Liver (tissue), 9 donors: ENCODE results near the gene XRCC5. TPM values are rescaled to one million over a fixed set of nuclear protein-coding genes. Genes with fewer than 3 reads are reported as not detected.

Experiments used
- DNase-seq: peaks from one replicate; pipeline ENCODE4 v3.0.0-alpha.2; 2017; ENCODE audit warnings: low spot score
- H3K27ac ChIP-seq, 2 donors: one replicate each; pipeline ENCODE4 v1.7.0; 2013; ENCODE audit warnings: inconsistent platforms in 2 of 2, low read length in 2 of 2, control low read depth in 1 of 2, low read depth in 1 of 2, mild to moderate bottlenecking in 1 of 2
- H3K27me3 ChIP-seq, 4 donors: one replicate each; pipeline versions ENCODE4 v1.6.1 to v1.7.0; 2013; ENCODE audit warnings: low read length in 3 of 4, inconsistent platforms in 1 of 4, mild to moderate bottlenecking in 1 of 4, moderate library complexity in 1 of 4; ENCODE audit not compliant: control insufficient read depth in 4 of 4, insufficient read depth in 4 of 4
- H3K36me3 ChIP-seq, 4 donors: one replicate each; pipeline versions ENCODE4 v1.6.1 to v1.7.0; 2013; ENCODE audit warnings: low read length in 3 of 4, mild to moderate bottlenecking in 3 of 4, low read depth in 1 of 4, moderate library complexity in 1 of 4; ENCODE audit not compliant: control insufficient read depth in 4 of 4, insufficient read depth in 3 of 4
- H3K4me1 ChIP-seq, 4 donors: one replicate each; pipeline versions ENCODE4 v1.6.1 to v1.7.0; 2013; ENCODE audit warnings: low read length in 3 of 4, mild to moderate bottlenecking in 3 of 4, moderate library complexity in 1 of 4; ENCODE audit not compliant: control insufficient read depth in 4 of 4, insufficient read depth in 4 of 4
- H3K4me3 ChIP-seq, 3 donors: one replicate each; pipeline versions ENCODE4 v1.6.1 to v1.7.0; 2013; ENCODE audit warnings: low read length in 3 of 3, control low read depth in 1 of 3, low read depth in 1 of 3, mild to moderate bottlenecking in 1 of 3
- H3K9ac ChIP-seq, 2 donors: one replicate each; pipeline ENCODE4 v1.7.0; 2013; ENCODE audit warnings: low read length in 2 of 2, mild to moderate bottlenecking in 2 of 2, moderate library complexity in 2 of 2, control low read depth in 1 of 2, low read depth in 1 of 2
- H3K9me3 ChIP-seq, 4 donors: one replicate each; pipeline versions ENCODE4 v1.6.1 to v1.7.0; 2013; ENCODE audit warnings: low read length in 3 of 4; ENCODE audit not compliant: control insufficient read depth in 4 of 4
- CTCF ChIP-seq: fragments of 150-350 bp; IDR thresholded peaks from 2 replicates; pipeline ENCODE4 v1.5.1; 2017; ENCODE audit warnings: improper control_type of control experiment, low read depth, low read length; ENCODE audit not compliant: missing input control
- EGR1 ChIP-seq, 2 donors: IDR thresholded peaks; 2 replicates each; pipeline ENCODE4 v1.6.1; 2016 to 2018; ENCODE audit warnings: antibody characterized with exemption in 2 of 2, low read depth in 2 of 2
- FOXA2 ChIP-seq: IDR thresholded peaks from 2 replicates; pipeline ENCODE4 v1.6.1; 2016; ENCODE audit warnings: antibody characterized with exemption
- GABPA ChIP-seq, 2 donors: IDR thresholded peaks in 1 of 2; conservative IDR thresholded peaks in 1 of 2; 2 replicates each; pipeline ENCODE4 v1.6.1; 2016; ENCODE audit warnings: antibody characterized with exemption in 2 of 2, mild to moderate bottlenecking in 1 of 2, moderate library complexity in 1 of 2
- HNF4A ChIP-seq, 2 donors: conservative IDR thresholded peaks; 2 replicates each; pipeline ENCODE4 v1.6.1; 2016; ENCODE audit warnings: antibody characterized with exemption in 2 of 2, mild to moderate bottlenecking in 2 of 2
- HNF4G ChIP-seq: IDR thresholded peaks from 2 replicates; pipeline ENCODE4 v1.6.1; 2016; ENCODE audit warnings: antibody characterized with exemption
- JUND ChIP-seq, 2 donors: IDR thresholded peaks; 2 replicates each; pipeline ENCODE4 v1.6.1; 2016; ENCODE audit warnings: antibody characterized with exemption in 2 of 2
- MAX ChIP-seq: IDR thresholded peaks from 2 replicates; pipeline ENCODE4 v1.6.1; 2016; ENCODE audit warnings: antibody characterized with exemption
- NR2F2 ChIP-seq: IDR thresholded peaks from 2 replicates; pipeline ENCODE4 v1.6.1; 2016; ENCODE audit warnings: antibody characterized with exemption
- REST ChIP-seq: IDR thresholded peaks from 2 replicates; pipeline ENCODE4 v1.6.1; 2016; ENCODE audit warnings: antibody characterized with exemption, mild to moderate bottlenecking
- RXRA ChIP-seq, 2 donors: IDR thresholded peaks; 2 replicates each; pipeline ENCODE4 v1.6.1; 2017 to 2018; ENCODE audit warnings: antibody characterized with exemption in 2 of 2, mild to moderate bottlenecking in 1 of 2
- SP1 ChIP-seq: IDR thresholded peaks from 2 replicates; pipeline ENCODE4 v1.6.1; 2018; ENCODE audit warnings: antibody characterized with exemption, mild to moderate bottlenecking
- TAF1 ChIP-seq: conservative IDR thresholded peaks from 2 replicates; pipeline ENCODE4 v1.6.1; 2016; ENCODE audit warnings: antibody characterized with exemption, mild to moderate bottlenecking
- ZBTB33 ChIP-seq: IDR thresholded peaks from 2 replicates; pipeline ENCODE4 v1.6.1; 2016; ENCODE audit warnings: antibody characterized with exemption
- WGBS: extraction: QIAGEN DNeasy Blood & Tissue Kit; methylation state at CpG from one replicate; pipeline ENCODE4 v1.1.7; 2013; 5-methylcytosine and 5-hydroxymethylcytosine counted together
- polyA plus RNA-seq, 2 donors: library from polyadenylated mRNA; stranded (reverse) in 1 of 2; unstranded in 1 of 2; fragments of 200-250 nt in 1 of 2; fragments of >200 nt in 1 of 2; fragmentation: Nextera tagmentation in 1 of 2; extraction: Ambion mirVana in 1 of 2; gene quantifications; one replicate each; pipeline versions ENCODE4 v1.2.1 to v1.2.3, GENCODE V29; 2013 to 2015
- total RNA-seq, 2 donors: library from RNA; depleted of rRNA; stranded (reverse); fragments of >200 nt; gene quantifications; one replicate each; pipeline ENCODE4 v1.2.3, GENCODE V29; 2014
- donor health status: healthy.
- donor health status: healthy.
- donor health status: healthy.
- donor health status: healthy.
- donor health status: healthy.

The XRCC5 gene
- total and polyA plus RNA-seq, 4 donors, result 63.7 to 140 (median 84.5) TPM

- no peaks in the 10 kb centered on the region for H3K4me1 ChIP-seq
- H3K9ac ChIP-seq, result no peak overlapping the region
- H3K36me3 ChIP-seq, result no peaks in the 10 kb centered on the region
- DNase-seq, result no peak
- H3K9me3 ChIP-seq, result peaks cover 0 to 3% (median 0%) of the 10 kb centered on the region in 4 donors
- 83% methylated on average over 1 of the region's 1 CpG for WGBS
- H3K27me3 ChIP-seq, result no peaks in the 10 kb centered on the region
- no peak overlapping the region for H3K27ac ChIP-seq
- no peak for TF ChIP-seq MAX
- TF ChIP-seq REST, result no peak
- TF ChIP-seq RXRA (IDR thresholded peaks at IDR 0.05), result no peak
- TF ChIP-seq SP1, result no peak
- TF ChIP-seq CTCF, result no peak
- TF ChIP-seq TAF1, result no peak
- no peak for TF ChIP-seq NR2F2
- TF ChIP-seq HNF4G, result no peak
- no peak for TF ChIP-seq ZBTB33
- TF ChIP-seq FOXA2, result no peak
- H3K4me3 ChIP-seq, result no peak overlapping the region
Observed at GRCh38 chr2:216232721-216233120, 123.6 kb downstream of the XRCC5 start.

- no peak overlapping the region for H3K4me3 ChIP-seq
- DNase-seq, result no peak
- H3K4me1 ChIP-seq, result no peaks in the 10 kb centered on the region
- H3K27me3 ChIP-seq, result no peaks in the 10 kb centered on the region
- H3K9ac ChIP-seq, result no peak overlapping the region
- H3K36me3 ChIP-seq, result no peaks in the 10 kb centered on the region
- H3K9me3 ChIP-seq, result peaks cover 0 to 3% (median 0%) of the 10 kb centered on the region in 4 donors
- TF ChIP-seq FOXA2 (no peak), MAX (no peak), ZBTB33 (no peak), SP1 (no peak), HNF4A (conservative IDR thresholded peaks at IDR 0.05) (no peak), GABPA (IDR thresholded peaks at IDR 0.05 in 1 of 2, conservative IDR thresholded peaks at IDR 0.05 in 1 of 2) (no peak), EGR1 (IDR thresholded peaks at IDR 0.05; ENCODE audit: low read depth in 2 of 2) (no peak), JUND (IDR thresholded peaks at IDR 0.05) (no peak), RXRA (IDR thresholded peaks at IDR 0.05) (no peak), CTCF (no peak), REST (no peak)
- WGBS, result 88% methylated on average over 4 of the region's 4 CpGs
- H3K27ac ChIP-seq, result no peak overlapping the region
Observed at GRCh38 chr2:216233281-216233995, 124.3 kb downstream of the XRCC5 start.
